ENCODE results near the gene ZYG11B. TPM values are rescaled to one million over a fixed set of nuclear protein-coding genes. Genes with fewer than 3 reads are reported as not detected.
A peak's percentile ranks its signal among the peaks of the same experiment; 100 is the strongest.
"Not testable (repeated sequence)": the region's sequence is repeated elsewhere in the genome, so short reads cannot be mapped to it uniquely, and the experiment has no call there.

Gene ZYG11B
- total and polyA plus RNA-seq, 9 of the 15 experiments (the other 6 are each of a cell fraction or from before 2014, with no cell fraction given) = 4.9 to 22.2 (median 12.2) TPM

- FAIRE-seq = no peak
- H3K9me3 ChIP-seq (replicated peaks; ENCODE audit: control insufficient read depth, insufficient read depth, low read depth, low read length) = no peaks in the 10 kb centered on the region
- H3K36me3 ChIP-seq (ENCODE audit: control insufficient read depth, insufficient read depth, low read length) = peaks cover 26% of the 10 kb centered on the region; the same call in 2 of the 3 replicates
- peak; percentile 40; the same call in 2 of the 3 replicates for ATAC-seq
- no peaks in the 10 kb centered on the region for H3K9me1 ChIP-seq (ENCODE audit: control insufficient read depth, insufficient read depth, low read length)
- no peaks in the 10 kb centered on the region for H3K79me2 ChIP-seq (ENCODE audit: control insufficient read depth, insufficient read depth, low read length)
- BruUV-seq (replicated peaks) = no TSS peak
- intact Hi-C loops (cut with micrococcal nuclease) = no loop called here
- no peak for DNase-seq (ENCODE audit: extremely low read depth in 1 of 4, low spot score in 3 of 4)
- no peak overlapping the region for H2AFZ ChIP-seq (ENCODE audit: low read depth, low read length)
- no peaks in the 10 kb centered on the region for H4K20me1 ChIP-seq (replicated peaks; ENCODE audit: control insufficient read depth, insufficient read depth, low read length)
- in situ Hi-C loops (cut with MboI) = no loop called here
- H3K4me3 ChIP-seq = no peak overlapping the region
- no peaks in the 10 kb centered on the region for H3K27me3 ChIP-seq (ENCODE audit: control insufficient read depth in 2 of 2, insufficient read depth in 2 of 2, low read length in 2 of 2)
- H3K9ac ChIP-seq (ENCODE audit: insufficient read depth in 1 of 2, low read depth in 2 of 2, low read length in 2 of 2) = no peak overlapping the region
- CTCF ChIA-PET (ENCODE audit: low intra/inter-chr PET ratio) = no interaction called here
- 52% methylated on average over 1 of the region's 1 CpG for WGBS (ENCODE audit: insufficient coverage, low coverage, missing lambda C conversion rate)
- no peaks in the 10 kb centered on the region for H3K4me1 ChIP-seq (replicated peaks in 1 of 2; ENCODE audit: control insufficient read depth in 2 of 2, insufficient read depth in 2 of 2, low read length in 2 of 2)
- POLR2A ChIA-PET = no interaction called here
- H3K4me2 ChIP-seq (ENCODE audit: insufficient read depth, low read length) = no peak overlapping the region
- no peak overlapping the region for H3K27ac ChIP-seq (ENCODE audit: extremely low read depth, low read depth, low read length)
- TF ChIP-seq ZNF24 (IDR thresholded peaks at IDR 0.05) = peak; percentile 69; the same call in 1 of the 2 replicates
- no peak for TF ChIP-seq CTBP1 (IDR thresholded peaks at IDR 0.05; ENCODE audit: borderline replicate concordance)
- peak; percentile 28 for TF ChIP-seq MEIS2 (IDR thresholded peaks at IDR 0.05; ENCODE audit: partially characterized antibody)
Observed at GRCh38 chr1:52792036-52792435, 65.8 kb downstream of the ZYG11B start.

DNA sequence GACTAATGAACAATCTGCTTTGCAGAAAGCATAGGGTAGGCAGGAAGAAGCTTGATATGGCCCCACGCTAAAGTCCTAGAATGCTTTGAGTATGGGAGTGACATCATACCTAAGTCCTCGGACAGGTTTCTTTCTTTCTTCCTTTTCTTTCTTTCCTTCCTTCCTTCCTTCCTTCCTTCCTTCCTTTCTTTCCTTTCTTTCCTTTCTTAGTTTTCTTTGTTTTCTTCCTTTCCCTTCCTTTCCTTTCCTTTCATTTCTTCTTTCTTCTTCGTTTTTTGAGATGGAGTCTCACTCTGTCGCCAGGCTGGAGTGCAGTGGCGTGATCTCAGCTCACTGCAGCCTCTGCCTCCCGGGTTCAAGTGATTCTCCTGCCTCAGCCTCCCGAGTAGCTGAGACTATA lies 67.5 kb downstream of the ZYG11B start:
- 82% methylated on average over 7 of the region's 7 CpGs for WGBS (ENCODE audit: insufficient coverage, low coverage, missing lambda C conversion rate)
- H3K4me1 ChIP-seq (replicated peaks in 1 of 2; ENCODE audit: control insufficient read depth in 2 of 2, insufficient read depth in 2 of 2, low read length in 2 of 2); in situ Hi-C loops (cut with MboI); H3K9me3 ChIP-seq (replicated peaks; ENCODE audit: control insufficient read depth, insufficient read depth, low read depth, low read length); intact Hi-C loops (cut with micrococcal nuclease); H4K20me1 ChIP-seq (replicated peaks; ENCODE audit: control insufficient read depth, insufficient read depth, low read length); H3K4me3 ChIP-seq; ATAC-seq; H3K9me1 ChIP-seq (ENCODE audit: control insufficient read depth, insufficient read depth, low read length); DNase-seq (ENCODE audit: extremely low read depth in 1 of 4, low spot score in 3 of 4); FAIRE-seq; H3K79me2 ChIP-seq (ENCODE audit: control insufficient read depth, insufficient read depth, low read length); H3K27me3 ChIP-seq (ENCODE audit: control insufficient read depth in 2 of 2, insufficient read depth in 2 of 2, low read length in 2 of 2); H3K9ac ChIP-seq (ENCODE audit: insufficient read depth in 1 of 2, low read depth in 2 of 2, low read length in 2 of 2); H3K4me2 ChIP-seq (ENCODE audit: insufficient read depth, low read length); H3K27ac ChIP-seq (ENCODE audit: extremely low read depth, low read depth, low read length); CTCF ChIA-PET (ENCODE audit: low intra/inter-chr PET ratio); H2AFZ ChIP-seq (ENCODE audit: low read depth, low read length); BruUV-seq (replicated peaks): not testable (repeated sequence)
- POLR2A ChIA-PET = interaction anchor here (1.5 kb wide), 1 partner anchor 11 kb away, joined by 6 read pairs; no protein-coding TSS in a partner anchor
- H3K36me3 ChIP-seq (ENCODE audit: control insufficient read depth, insufficient read depth, low read length) = peaks cover 22% of the 10 kb centered on the region; the same call in 2 of the 3 replicates

All from K562 (cell line).